Fibroblast of villous mesenchyme (primary cell): ENCODE data around the gene TMED9. TPM values are rescaled to one million over a fixed set of nuclear protein-coding genes. Genes with fewer than 3 reads are reported as not detected.
"Not testable (repeated sequence)": the region's sequence is repeated elsewhere in the genome, so short reads cannot be mapped to it uniquely, and the experiment has no call there.

Source experiments
- DNase-seq: peaks from one replicate; pipeline ENCODE4 v3.0.0-alpha.2; 2010; ENCODE audit warnings: low read depth
- H3K4me3 ChIP-seq: 2 replicates; pipeline ENCODE4 v1.5.1; 2011; ENCODE audit warnings: low read depth, mild to moderate bottlenecking, low read length
- total RNA-seq: library from RNA; depleted of rRNA; stranded (reverse); fragments of >200 nt; gene quantifications from 2 replicates; pipeline ENCODE4 v1.2.3, GENCODE V29; 2012
- TF ChIP-seq, protein P1 (sequence below): IDR thresholded peaks from 2 replicates; pipeline ENCODE4 v1.5.1; 2012; ENCODE audit warnings: low read depth, mild to moderate bottlenecking, low read length; ENCODE audit not compliant: insufficient read depth

Gene TMED9
- total RNA-seq, 1 donor, result 130 TPM

DNA sequence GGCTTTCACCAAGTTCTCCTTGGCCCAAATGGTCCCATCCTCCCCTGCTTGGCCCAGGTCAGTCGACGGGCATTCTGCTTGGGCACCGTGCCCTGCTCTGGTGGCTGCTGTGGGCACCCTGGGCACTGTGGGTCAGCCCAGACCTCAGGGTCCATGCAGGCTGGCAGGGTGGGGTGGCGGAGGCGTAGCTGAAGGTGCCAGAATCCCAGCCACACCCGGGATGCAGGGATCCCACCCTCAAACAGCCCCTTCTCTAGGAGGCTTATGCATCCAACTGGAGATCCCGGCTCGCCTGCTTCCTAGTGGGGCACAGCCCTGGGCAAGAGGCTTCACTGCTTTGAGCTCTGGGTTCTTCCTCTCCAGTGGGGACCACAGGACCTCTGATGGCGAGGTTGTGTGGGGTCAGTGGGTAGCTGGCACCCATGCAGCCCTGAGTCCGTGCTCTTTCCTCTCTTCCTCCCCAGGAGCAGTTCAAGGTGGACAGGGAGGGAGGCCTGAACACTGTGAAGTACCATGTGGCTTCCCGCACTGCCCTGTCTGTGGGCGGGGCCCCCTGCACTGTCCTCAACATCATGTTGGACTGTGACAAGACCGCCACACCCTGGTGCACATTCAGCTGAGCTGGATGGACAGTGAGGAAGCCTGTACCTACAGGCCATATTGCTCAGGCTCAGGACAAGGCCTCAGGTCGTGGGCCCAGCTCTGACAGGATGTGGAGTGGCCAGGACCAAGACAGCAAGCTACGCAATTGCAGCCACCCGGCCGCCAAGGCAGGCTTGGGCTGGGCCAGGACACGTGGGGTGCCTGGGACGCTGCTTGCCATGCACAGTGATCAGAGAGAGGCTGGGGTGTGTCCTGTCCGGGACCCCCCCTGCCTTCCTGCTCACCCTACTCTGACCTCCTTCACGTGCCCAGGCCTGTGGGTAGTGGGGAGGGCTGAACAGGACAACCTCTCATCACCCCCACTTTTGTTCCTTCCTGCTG lies 17.4 kb downstream of the TMED9 start:
- TF ChIP-seq, protein P1, sequence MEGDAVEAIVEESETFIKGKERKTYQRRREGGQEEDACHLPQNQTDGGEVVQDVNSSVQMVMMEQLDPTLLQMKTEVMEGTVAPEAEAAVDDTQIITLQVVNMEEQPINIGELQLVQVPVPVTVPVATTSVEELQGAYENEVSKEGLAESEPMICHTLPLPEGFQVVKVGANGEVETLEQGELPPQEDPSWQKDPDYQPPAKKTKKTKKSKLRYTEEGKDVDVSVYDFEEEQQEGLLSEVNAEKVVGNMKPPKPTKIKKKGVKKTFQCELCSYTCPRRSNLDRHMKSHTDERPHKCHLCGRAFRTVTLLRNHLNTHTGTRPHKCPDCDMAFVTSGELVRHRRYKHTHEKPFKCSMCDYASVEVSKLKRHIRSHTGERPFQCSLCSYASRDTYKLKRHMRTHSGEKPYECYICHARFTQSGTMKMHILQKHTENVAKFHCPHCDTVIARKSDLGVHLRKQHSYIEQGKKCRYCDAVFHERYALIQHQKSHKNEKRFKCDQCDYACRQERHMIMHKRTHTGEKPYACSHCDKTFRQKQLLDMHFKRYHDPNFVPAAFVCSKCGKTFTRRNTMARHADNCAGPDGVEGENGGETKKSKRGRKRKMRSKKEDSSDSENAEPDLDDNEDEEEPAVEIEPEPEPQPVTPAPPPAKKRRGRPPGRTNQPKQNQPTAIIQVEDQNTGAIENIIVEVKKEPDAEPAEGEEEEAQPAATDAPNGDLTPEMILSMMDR, result no peak
- no peak overlapping the region for H3K4me3 ChIP-seq
- no peak for DNase-seq

DNA sequence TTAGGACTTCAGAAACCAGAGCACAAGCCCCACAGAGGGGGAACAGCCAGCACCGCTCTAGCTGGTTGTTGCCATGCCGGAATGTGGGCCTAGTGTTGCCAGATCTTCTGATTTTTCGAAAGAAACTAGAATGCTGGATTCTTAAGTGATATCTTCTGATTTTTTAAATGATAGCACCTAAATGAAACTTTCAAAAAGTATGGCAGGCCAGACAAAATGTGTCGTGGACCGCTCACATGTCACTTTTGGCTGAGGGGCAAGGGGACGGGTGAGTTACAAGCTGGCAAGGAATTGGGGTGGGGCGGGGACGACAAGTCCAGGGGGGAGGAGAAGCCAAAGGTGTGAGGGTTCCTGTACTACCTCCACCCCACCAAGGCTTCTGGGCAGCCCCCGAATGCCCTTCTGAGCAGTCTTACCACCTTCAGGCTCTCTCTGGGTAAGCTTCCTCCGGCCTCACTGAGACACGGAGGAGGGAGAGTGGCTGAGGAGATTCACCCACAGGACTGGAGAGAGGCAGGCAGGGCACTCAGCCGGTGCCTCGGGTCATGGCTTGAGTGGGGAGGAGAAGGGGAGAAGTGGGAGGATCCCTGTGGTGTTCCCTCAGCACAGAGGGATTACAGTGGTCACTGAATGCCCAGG lies 18.2 kb downstream of the TMED9 start:
- no peak overlapping the region for H3K4me3 ChIP-seq
- no peak for DNase-seq
- TF ChIP-seq, protein P1, result no peak

DNA sequence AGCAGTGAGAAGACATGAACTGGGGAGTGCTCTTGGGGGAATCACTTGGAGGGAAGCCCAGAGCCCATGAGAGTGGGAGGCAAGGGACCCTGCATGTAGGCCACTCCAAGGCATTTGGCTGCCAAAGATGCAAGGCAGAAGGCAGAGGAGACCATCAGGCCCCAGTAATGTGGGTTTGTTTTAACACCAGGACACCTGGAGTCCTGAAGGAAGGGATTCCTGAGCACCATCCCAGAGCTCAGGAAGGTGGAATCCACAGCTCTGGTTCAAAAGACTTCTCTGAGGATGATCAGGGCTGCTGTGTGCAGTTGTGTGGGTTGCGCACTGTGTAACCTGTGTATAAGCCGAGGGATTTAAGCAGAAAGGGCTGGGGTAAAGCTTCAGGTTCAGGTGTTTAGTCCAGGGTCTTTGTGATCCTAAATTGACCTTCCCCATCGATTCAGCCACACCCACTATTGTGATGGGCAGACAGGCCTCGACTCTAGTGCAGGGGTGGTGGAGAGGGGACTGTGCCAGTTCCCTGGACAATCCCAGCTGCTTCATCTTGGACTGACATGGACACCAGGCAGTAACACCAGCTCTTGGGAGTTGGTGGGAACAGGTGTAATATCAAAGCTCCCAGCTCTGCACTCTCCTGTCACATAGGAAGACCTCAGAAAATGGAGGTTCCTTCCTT lies 18.9 kb downstream of the TMED9 start:
- TF ChIP-seq, protein P1, result no peak
- no peak for DNase-seq
- no peak overlapping the region for H3K4me3 ChIP-seq

DNA sequence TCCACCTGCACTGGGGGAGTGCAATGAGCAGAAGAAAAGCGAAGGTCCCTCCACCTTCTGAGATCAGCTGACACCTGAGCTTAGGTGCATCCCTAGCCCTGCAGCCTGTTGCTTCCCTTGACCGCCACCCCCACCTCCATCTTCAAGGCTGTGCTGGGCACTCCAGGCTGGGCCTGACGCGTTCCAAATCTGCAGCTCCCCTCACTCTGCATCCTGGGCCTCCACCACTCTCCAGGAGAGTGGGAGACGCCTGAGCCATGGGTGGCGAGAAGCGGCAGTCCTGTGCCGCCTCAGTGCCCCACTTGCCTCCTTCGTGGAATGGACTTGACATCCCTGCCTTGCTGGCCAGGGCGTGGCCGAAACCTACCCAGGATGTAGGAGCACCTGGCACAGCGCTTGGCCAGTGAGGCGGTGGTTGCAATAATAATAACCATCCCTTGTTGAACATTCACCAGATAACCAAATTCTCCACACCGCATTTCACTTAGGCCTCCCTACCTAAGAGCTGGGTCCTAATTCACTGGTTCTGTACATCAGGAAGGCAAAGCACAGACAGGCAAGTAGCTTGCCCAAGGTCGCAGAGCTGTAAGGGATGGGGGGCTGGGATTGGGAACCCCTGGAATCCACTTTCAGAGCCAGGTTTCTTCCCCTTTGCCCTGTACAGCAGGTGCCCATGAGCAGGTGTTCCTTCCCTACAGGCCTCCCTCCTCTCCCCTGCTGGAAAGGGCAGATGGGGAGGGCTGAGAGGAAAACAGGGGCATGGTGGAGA lies 19.6 kb downstream of the TMED9 start:
- TF ChIP-seq, protein P1, result no peak
- DNase-seq, result no peak
- no peak overlapping the region for H3K4me3 ChIP-seq

DNA sequence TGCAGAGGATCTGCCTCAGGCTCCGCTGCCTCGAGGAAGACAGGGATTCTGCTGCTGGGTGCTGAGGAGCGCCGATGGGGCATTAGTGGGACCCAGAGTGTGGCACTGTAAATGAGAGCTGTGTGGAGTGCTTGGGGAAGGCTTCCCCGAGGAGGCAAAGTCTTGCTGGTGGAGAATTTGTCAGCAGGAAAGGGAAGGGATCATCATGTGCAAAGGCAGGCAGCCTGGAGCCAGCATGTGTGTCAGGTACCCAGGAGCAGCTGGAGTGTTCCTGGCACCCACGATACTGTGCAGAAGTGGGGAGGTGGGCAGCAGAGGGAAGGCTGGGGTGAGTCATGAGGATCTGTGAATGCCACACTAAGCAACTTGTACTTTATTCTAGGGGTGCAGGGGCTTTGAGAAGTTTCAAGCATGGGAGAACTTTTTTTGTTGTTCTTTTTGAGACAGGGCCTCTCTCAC lies 20.2 kb downstream of the TMED9 start:
- TF ChIP-seq, protein P1, result no peak
- H3K4me3 ChIP-seq, result no peak overlapping the region
- DNase-seq, result no peak

DNA sequence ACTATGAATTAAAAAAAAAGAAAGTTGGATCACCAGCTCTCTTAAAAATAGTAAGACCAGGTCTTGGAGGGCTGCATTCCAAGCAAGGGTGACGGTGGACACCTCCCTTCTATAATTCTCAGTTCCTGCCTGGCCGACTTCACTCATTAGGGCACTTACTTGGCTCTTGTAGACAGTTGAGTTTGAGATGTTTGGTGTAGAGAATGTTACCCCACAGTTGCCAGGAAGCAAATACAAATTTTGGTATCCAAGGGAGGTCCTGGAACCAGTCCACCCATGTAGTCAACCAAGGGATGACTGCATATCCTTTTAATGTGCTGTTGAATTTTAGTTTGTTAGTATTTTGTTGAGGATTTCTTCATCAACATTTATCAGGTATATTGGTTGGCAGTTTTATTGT lies 28.6 kb downstream of the TMED9 start:
- TF ChIP-seq, protein P1, result no peak
- DNase-seq, result no peak
- H3K4me3 ChIP-seq, result no peak overlapping the region

DNA sequence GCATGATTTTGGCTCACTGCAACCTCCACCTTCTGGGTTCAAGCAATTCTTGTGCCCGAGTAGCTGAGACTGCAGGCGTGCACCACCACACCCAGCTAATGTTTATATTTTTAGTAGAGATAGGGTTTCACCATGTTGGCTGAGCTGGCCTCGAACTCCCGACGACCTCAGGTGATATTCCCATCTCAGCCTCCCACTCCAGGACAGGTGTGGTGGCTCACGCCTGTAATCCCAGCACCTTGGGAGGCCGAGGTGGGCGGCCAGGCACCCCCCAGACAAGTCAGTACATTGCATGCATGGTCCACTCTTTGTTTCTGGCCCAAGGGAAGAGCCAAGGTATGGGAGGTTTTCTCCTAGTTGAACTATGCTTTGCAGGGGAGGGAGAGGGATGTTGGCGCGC lies 32.2 kb downstream of the TMED9 start:
- H3K4me3 ChIP-seq, DNase-seq: not testable (repeated sequence)

DNA sequence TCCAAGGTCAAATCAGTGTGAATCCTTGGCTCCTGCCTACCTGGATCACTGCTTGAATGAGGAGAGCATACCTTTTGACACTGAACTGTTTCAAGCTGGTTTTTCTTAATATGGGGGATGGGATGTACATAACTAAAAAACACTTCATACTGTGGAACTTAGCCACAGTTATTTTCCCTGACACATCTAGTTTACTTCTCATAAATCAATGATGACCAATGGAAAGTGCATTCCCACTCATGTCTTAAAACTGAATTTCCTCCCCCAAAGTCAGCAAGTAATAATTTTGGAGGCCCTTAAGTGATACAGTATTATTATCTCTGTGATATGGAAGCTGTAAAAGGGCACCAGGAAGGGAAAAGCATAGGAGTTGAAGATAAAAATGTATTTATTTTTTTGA lies 38.2 kb downstream of the TMED9 start:
- H3K4me3 ChIP-seq, DNase-seq: not testable (repeated sequence)

DNA sequence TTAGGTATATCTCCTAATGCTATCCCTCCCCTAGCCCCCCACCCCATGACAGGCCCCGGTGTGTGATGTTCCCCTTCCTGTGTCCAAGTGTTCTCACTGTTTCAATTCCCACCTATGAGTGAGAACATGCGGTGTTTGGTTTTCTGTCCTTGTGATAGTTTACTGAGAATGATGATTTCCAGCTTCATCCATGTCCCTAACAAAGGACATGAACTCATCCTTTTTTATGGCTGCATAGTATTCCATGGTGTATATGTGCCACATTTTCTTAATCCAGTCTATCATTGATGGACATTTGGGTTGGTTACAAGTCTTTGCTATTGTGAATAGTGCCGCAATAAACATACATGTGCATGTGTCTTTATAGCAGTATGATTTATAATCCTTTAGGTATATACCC lies 42.9 kb downstream of the TMED9 start:
- not testable (repeated sequence) for H3K4me3 ChIP-seq, DNase-seq

DNA sequence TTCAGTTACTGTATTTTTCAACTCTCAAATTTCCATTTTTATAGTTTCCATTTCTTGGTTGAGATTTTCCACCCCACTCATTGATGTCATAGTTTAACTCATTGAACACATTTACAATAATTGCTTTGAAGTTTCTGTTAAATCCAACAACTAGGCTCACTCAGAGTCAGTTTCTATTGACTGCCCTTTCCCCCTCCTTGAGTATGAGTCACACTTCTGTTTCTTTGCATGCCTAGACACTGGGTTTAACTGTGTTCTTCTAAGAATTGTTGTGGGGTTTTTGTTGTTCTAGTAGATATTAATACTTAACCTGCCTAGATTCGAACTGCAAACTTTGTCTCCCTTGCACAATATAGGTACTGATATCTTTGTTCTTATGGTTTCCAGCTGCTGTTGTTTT lies 53.5 kb downstream of the TMED9 start:
- DNase-seq, H3K4me3 ChIP-seq: not testable (repeated sequence)
